Calu3 (cell line): ENCODE measurements around the gene SLCO4A1. TPM values are rescaled to one million over a fixed set of nuclear protein-coding genes. Genes with fewer than 3 reads are reported as not detected.

Source experiments
- BruUV-seq: library from RNA; stranded (reverse); fragments of 400-500 nt; replicated peaks from 2 replicates; lab custom pipeline; 2021; lab: Mats Ljungman, UMichigan
- CTCF ChIA-PET: fragments of 300-600 bp; sonication (Branson Sonifier 250); formaldehyde crosslinking; loops from one replicate; lab custom pipeline; 2022; ENCODE audit warnings: antibody characterized with exemption; lab: Charles Lee
- DNase-seq: peaks from one replicate; pipeline ENCODE4 v3.0.0; 2022
- H3K27ac Mint-ChIP-seq: one replicate; pipeline ENCODE4 v1.8.0; 2022; ENCODE audit warnings: mixed read lengths; ENCODE audit not compliant: unreplicated experiment
- H3K27me3 Mint-ChIP-seq: one replicate; pipeline ENCODE4 v1.8.0; 2022; ENCODE audit warnings: mixed read lengths; ENCODE audit not compliant: unreplicated experiment
- H3K36me3 Mint-ChIP-seq: one replicate; pipeline ENCODE4 v1.8.0; 2022; ENCODE audit warnings: mild to moderate bottlenecking, moderate library complexity, mixed read lengths; ENCODE audit not compliant: insufficient read depth, unreplicated experiment
- H3K4me1 Mint-ChIP-seq: one replicate; pipeline ENCODE4 v1.8.0; 2022; ENCODE audit warnings: mild to moderate bottlenecking, low read depth, mixed read lengths; ENCODE audit not compliant: unreplicated experiment
- H3K4me3 Mint-ChIP-seq: one replicate; pipeline ENCODE4 v1.8.0; 2022; ENCODE audit warnings: mild to moderate bottlenecking, low read depth, moderate library complexity, mixed read lengths; ENCODE audit not compliant: unreplicated experiment
- H3K9me3 Mint-ChIP-seq: one replicate; pipeline ENCODE4 v1.8.0; 2022; ENCODE audit warnings: low read depth, mixed read lengths; ENCODE audit not compliant: unreplicated experiment
- CTCF ChIP-seq: fragments of 200-600 bp; IDR thresholded peaks from one replicate; pipeline ENCODE4 v1.8.0; 2022; ENCODE audit warnings: antibody characterized with exemption; ENCODE audit not compliant: unreplicated experiment
- intact Hi-C: fragments of 100-400 bp; cut with micrococcal nuclease; formaldehyde crosslinking; loops from one replicate; pipeline ENCODE4 v1.10.0; 2022; ENCODE audit not compliant: unreplicated experiment
- total RNA-seq: library from RNA; stranded (reverse); gene quantifications from 2 replicates; pipeline ENCODE4 v1.2.3, GENCODE V29; 2022

The SLCO4A1 gene
- total RNA-seq, 1 experiment from 2014 or later: 63.9 TPM

GRCh38 chr20:62712606-62713005 is 70.3 kb downstream of the SLCO4A1 start:
- Mint-ChIP-seq H3K4me1 (peaks cover 16% of the 10 kb centered on the region), H3K36me3 (no peaks in the 10 kb centered on the region), H3K27me3 (peaks cover 97% of the 10 kb centered on the region), H3K27ac (no peak overlapping the region), H3K9me3 (peaks cover 2% of the 10 kb centered on the region), H3K4me3 (no peak overlapping the region)
- no peak for TF ChIP-seq CTCF
- CTCF ChIA-PET: no interaction called here
- intact Hi-C loops: no loop called here
- BruUV-seq: no TSS peak
- no peak for DNase-seq

- H3K27me3 Mint-ChIP-seq: peaks cover 99% of the 10 kb centered on the region
- BruUV-seq: no TSS peak
Observed at GRCh38 chr20:62714006-62714405, 71.7 kb downstream of the SLCO4A1 start.

GRCh38 chr20:62714799-62715198 is 72.5 kb downstream of the SLCO4A1 start:
- DNase-seq: no peak
- peaks cover 100% of the 10 kb centered on the region for H3K27me3 Mint-ChIP-seq
- peaks cover 2% of the 10 kb centered on the region for H3K9me3 Mint-ChIP-seq
- peaks cover 16% of the 10 kb centered on the region for H3K4me1 Mint-ChIP-seq
- H3K27ac Mint-ChIP-seq: no peak overlapping the region
- CTCF ChIA-PET: no interaction called here
- H3K4me3 Mint-ChIP-seq: no peak overlapping the region
- intact Hi-C loops: no loop called here
- no peak for TF ChIP-seq CTCF
- no TSS peak for BruUV-seq
- no peaks in the 10 kb centered on the region for H3K36me3 Mint-ChIP-seq

More at GRCh38 chr20:62714006-62714405, 71.7 kb downstream of the SLCO4A1 start:
- Mint-ChIP-seq H3K9me3 (peaks cover 2% of the 10 kb centered on the region), H3K4me1 (peaks cover 16% of the 10 kb centered on the region), H3K36me3 (no peaks in the 10 kb centered on the region), H3K27ac (no peak overlapping the region), H3K4me3 (no peak overlapping the region)
- CTCF ChIA-PET: no interaction called here
- DNase-seq: no peak
- intact Hi-C loops: no loop called here
- TF ChIP-seq CTCF: no peak

DNA sequence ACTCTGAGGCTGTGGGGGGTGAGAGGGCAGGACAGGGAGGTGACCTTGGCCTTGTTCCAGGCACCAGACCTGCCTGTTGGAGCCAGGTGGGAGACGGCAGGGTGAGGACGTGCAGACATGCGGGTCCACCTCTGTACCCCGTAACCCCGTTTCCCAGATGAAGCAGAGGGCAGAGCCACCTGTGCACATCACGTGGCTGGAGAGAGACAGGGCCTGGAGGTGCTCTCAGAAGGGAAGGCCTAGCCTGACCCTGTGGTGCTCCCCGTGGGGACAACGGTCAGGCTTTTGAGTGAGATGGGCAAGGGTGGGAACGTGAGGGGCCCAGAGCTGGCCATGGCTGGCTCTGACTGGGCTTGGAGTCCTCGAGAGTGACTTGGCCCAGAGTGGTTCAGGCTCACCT is 72.9 kb downstream of the SLCO4A1 start:
- peaks cover 100% of the 10 kb centered on the region for H3K27me3 Mint-ChIP-seq
- intact Hi-C loops: no loop called here

More for the DNA sequence above, 72.9 kb downstream of the SLCO4A1 start:
- Mint-ChIP-seq H3K4me3 (no peak overlapping the region), H3K36me3 (no peaks in the 10 kb centered on the region), H3K4me1 (peaks cover 13% of the 10 kb centered on the region), H3K9me3 (peaks cover 2% of the 10 kb centered on the region), H3K27ac (no peak overlapping the region)
- CTCF ChIA-PET: no interaction called here
- BruUV-seq: no TSS peak
- TF ChIP-seq CTCF: no peak
- DNase-seq: no peak
